Tibial artery (tissue), 4 donors: ENCODE data around the gene MPHOSPH9.

ENCODE experiments used
- DNase-seq, 2 donors: peaks; one replicate each; pipeline ENCODE4 v3.0.0-alpha.2; 2019
- H3K27ac ChIP-seq, 2 donors: fragments of 200-600 bp; sonication (generic) in 1 of 2; 1 replicate in 1 of 2; 2 replicates in 1 of 2; pipeline ENCODE4 v1.5.1; 2018 to 2019; ENCODE audit warnings: mild to moderate bottlenecking in 1 of 2
- H3K27me3 ChIP-seq, 2 donors: fragments of 200-600 bp; sonication (generic) in 1 of 2; one replicate each; pipeline versions ENCODE4 v1.5.1 to v1.6.0; 2016 to 2019
- H3K36me3 ChIP-seq, 3 donors: fragments of 200-600 bp; sonication (generic) in 2 of 3; one replicate each; pipeline ENCODE4 v1.5.1; 2016 to 2019; ENCODE audit warnings: mild to moderate bottlenecking in 2 of 3
- H3K4me1 ChIP-seq, 4 donors: fragments of 200-600 bp; sonication (generic) in 2 of 4; 1 replicate in 3 of 4; 2 replicates in 1 of 4; pipeline ENCODE4 v1.5.1; 2016 to 2019
- H3K4me3 ChIP-seq, 2 donors: fragments of 200-600 bp; sonication (generic) in 1 of 2; 1 replicate in 1 of 2; 2 replicates in 1 of 2; pipeline ENCODE4 v1.5.1; 2018 to 2019; ENCODE audit warnings: mild to moderate bottlenecking in 2 of 2
- H3K9me3 ChIP-seq, 3 donors: fragments of 200-600 bp; sonication (generic) in 1 of 3; one replicate each; pipeline ENCODE4 v1.5.1; 2016 to 2019
- intact Hi-C: fragments of 100-400 bp; cut with DNase I; formaldehyde crosslinking; loops from one replicate; pipeline ENCODE4 v1.15.0; 2023; ENCODE audit warnings: low total_unique reads
- TF ChIP-seq, protein P1 (sequence below), 2 experiments: fragments of 200-600 bp in 1 of 2; fragments of 450-650 bp in 1 of 2; IDR thresholded peaks; one replicate each; pipeline ENCODE4 v1.5.1; 2017 to 2019; ENCODE audit warnings: antibody characterized with exemption in 2 of 2, mild to moderate bottlenecking in 1 of 2, moderate library complexity in 1 of 2

MPHOSPH9 gene

DNA sequence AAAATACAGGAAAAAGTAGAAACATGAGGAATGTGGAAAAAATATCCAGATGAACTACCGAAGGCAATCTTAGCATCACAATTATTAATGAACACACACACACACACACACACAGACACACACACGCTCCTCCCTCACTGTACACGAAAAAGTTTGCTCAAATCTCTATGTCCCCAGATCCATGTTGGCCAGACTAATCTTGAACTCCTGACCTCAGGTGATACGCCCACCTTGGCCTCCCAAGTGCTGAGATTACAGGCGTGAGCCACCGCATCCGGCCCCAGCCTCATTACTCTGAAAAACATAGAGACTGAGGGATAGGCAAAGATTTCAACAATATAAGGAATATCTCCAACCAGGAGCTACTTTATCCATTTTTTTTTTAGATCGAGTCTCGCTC lies 99.2 kb downstream of the MPHOSPH9 start:
- DNase-seq = no peak
- no peak overlapping the region for H3K27ac ChIP-seq
- intact Hi-C loops = no loop called here

DNA sequence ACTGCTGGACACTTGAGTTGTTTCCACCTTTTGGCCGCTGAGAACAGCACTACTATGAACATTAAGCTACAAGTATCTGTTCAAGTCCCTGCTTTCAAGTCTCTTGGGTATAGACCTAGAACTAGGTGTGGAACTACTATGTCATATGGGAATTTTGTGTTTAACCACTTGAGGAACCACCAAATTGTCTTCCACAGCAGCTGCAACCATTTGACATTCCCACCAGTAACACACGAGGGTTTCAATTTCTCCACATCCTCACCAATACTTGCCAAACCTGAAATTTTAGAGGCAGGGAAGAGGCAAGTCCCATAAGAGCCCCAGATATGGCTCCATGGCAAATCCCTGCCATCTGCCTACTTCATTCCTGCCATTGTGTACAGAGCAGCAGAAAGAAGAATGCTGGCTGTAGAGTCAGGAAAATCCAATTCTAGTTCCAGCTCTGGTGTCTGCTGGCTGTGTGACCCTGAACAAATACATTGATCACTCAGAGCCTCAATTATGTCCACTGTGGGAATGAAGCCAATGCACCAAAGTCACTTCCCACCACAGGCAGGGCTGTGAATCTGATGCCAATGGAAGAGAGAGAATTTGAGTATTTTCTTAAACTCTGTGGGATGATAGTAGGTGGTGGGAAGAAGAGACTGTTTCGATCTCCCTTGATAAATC lies 99.9 kb downstream of the MPHOSPH9 start:
- H3K4me3 ChIP-seq = no peak overlapping the region
- H3K36me3 ChIP-seq = no peaks in the 10 kb centered on the region
- no peak for DNase-seq
- no peaks in the 10 kb centered on the region for H3K9me3 ChIP-seq
- TF ChIP-seq, protein P1, sequence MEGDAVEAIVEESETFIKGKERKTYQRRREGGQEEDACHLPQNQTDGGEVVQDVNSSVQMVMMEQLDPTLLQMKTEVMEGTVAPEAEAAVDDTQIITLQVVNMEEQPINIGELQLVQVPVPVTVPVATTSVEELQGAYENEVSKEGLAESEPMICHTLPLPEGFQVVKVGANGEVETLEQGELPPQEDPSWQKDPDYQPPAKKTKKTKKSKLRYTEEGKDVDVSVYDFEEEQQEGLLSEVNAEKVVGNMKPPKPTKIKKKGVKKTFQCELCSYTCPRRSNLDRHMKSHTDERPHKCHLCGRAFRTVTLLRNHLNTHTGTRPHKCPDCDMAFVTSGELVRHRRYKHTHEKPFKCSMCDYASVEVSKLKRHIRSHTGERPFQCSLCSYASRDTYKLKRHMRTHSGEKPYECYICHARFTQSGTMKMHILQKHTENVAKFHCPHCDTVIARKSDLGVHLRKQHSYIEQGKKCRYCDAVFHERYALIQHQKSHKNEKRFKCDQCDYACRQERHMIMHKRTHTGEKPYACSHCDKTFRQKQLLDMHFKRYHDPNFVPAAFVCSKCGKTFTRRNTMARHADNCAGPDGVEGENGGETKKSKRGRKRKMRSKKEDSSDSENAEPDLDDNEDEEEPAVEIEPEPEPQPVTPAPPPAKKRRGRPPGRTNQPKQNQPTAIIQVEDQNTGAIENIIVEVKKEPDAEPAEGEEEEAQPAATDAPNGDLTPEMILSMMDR (IDR thresholded peaks at IDR 0.05) = no peak
- intact Hi-C loops = no loop called here
- no peak overlapping the region for H3K27ac ChIP-seq
- peaks cover 0 to 4% (median 2%) of the 10 kb centered on the region in 4 donors for H3K4me1 ChIP-seq
- H3K27me3 ChIP-seq = no peaks in the 10 kb centered on the region

More for the DNA sequence above, 99.2 kb downstream of the MPHOSPH9 start:
- H3K4me3 ChIP-seq = no peak overlapping the region
- H3K36me3 ChIP-seq = no peaks in the 10 kb centered on the region
- peaks cover 0 to 4% (median 0%) of the 10 kb centered on the region in 4 donors for H3K4me1 ChIP-seq
- H3K27me3 ChIP-seq = no peaks in the 10 kb centered on the region
- TF ChIP-seq, protein P1 (IDR thresholded peaks at IDR 0.05) = no peak
- no peaks in the 10 kb centered on the region for H3K9me3 ChIP-seq

- H3K27me3 ChIP-seq = no peaks in the 10 kb centered on the region
- peaks cover 0 to 15% (median 3%) of the 10 kb centered on the region in 4 donors for H3K4me1 ChIP-seq
- no peak overlapping the region for H3K27ac ChIP-seq
- DNase-seq = no peak
- H3K4me3 ChIP-seq = no peak overlapping the region
- no peaks in the 10 kb centered on the region for H3K9me3 ChIP-seq
- H3K36me3 ChIP-seq = no peaks in the 10 kb centered on the region
- intact Hi-C loops = no loop called here
- TF ChIP-seq, protein P1 (IDR thresholded peaks at IDR 0.05) = no peak
Observed at GRCh38 chr12:123131879-123132402, 101.0 kb downstream of the MPHOSPH9 start.

GRCh38 chr12:123131291-123131832 lies 101.6 kb downstream of the MPHOSPH9 start:
- peaks cover 0 to 20% (median 9%) of the 10 kb centered on the region in 4 donors for H3K4me1 ChIP-seq
- DNase-seq = no peak
- H3K9me3 ChIP-seq = no peaks in the 10 kb centered on the region
- no peak overlapping the region for H3K27ac ChIP-seq
- no peak overlapping the region for H3K4me3 ChIP-seq
- intact Hi-C loops = no loop called here
- H3K27me3 ChIP-seq = no peaks in the 10 kb centered on the region
- TF ChIP-seq, protein P1 (IDR thresholded peaks at IDR 0.05) = no peak
- no peaks in the 10 kb centered on the region for H3K36me3 ChIP-seq

DNA sequence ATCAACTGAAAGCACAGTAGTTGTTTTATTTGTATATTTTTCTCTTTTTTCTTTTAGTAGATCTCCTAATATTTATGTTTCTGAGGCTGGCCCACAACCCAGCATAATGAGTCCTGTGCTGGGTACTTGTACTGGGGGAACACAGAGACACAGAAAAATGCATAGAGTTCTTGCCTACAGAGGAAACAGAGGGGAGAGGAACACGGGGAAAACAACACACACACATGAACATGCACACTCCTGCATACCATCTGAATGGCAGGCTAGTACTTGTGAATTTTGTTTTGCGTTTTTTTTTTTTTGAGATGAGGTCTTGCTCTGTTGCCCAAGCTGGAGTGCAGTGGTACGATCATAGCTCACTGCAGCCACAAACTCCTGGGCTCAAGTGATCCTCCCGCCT lies 103.3 kb downstream of the MPHOSPH9 start:
- Histone ChIP-seq H3K27me3 (no peaks in the 10 kb centered on the region), H3K4me1 (peaks cover 0 to 26% (median 13%) of the 10 kb centered on the region in 4 donors), H3K36me3 (no peaks in the 10 kb centered on the region), H3K4me3 (no peak overlapping the region), H3K27ac (no peak overlapping the region), H3K9me3 (no peaks in the 10 kb centered on the region)
- TF ChIP-seq, protein P1 (IDR thresholded peaks at IDR 0.05) = no peak
- DNase-seq = no peak
- intact Hi-C loops = no loop called here
